ENCODE measurements around the gene FAM114A2.

DNA sequence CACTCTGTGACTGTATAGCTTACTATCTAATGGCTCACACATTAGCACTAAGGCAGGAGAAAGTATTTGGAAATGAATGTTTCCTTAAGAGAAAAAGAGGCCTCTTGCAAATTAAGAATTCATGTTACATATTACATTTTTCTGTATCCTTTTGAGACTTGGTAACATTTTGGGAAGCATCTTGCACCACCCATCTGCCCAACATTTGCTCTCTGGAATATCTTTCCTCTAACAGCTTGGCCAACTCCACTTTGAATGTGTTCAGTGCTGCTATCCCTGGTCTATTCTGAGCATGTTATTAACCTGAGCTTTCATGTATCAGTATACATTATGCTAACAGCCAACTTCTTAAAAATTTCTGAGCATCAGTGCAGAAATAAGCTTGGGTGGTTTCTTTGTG lies 27.3 kb upstream of the FAM114A2 start:
- no peak for TF ChIP-seq POLR2A (IDR thresholded peaks at IDR 0.05; ENCODE audit: low read length)
- no peak for TF ChIP-seq GATA1 (IDR thresholded peaks at IDR 0.05; ENCODE audit: low read depth, low read length)

Measured in erythroblast (primary cell).